GM12875 (cell line): Measurements from ENCODE around the gene SCYGR3.
"Not testable (repeated sequence)": the region's sequence is repeated elsewhere in the genome, so short reads cannot be mapped to it uniquely, and the experiment has no call there.

Experiments
- H3K4me3 ChIP-seq: one replicate; pipeline ENCODE4 v1.5.1; 2011; ENCODE audit warnings: low read depth, low read length, control low read depth
- CTCF ChIP-seq: IDR thresholded peaks from 2 replicates; pipeline ENCODE4 v1.5.1; 2011; ENCODE audit warnings: low read depth, mild to moderate bottlenecking, control low read depth, inconsistent platforms, low read length, moderate library complexity, borderline replicate concordance; ENCODE audit not compliant: insufficient read depth

SCYGR3 gene

GRCh38 chr2:227607941-227608340 lies 6.7 kb downstream of the SCYGR3 start:
- no peak for TF ChIP-seq CTCF
- H3K4me3 ChIP-seq = no peak overlapping the region

- no peak for TF ChIP-seq CTCF
- H3K4me3 ChIP-seq = no peak overlapping the region
Measured at GRCh38 chr2:227606476-227606875, 8.2 kb downstream of the SCYGR3 start.

- no peak overlapping the region for H3K4me3 ChIP-seq
- TF ChIP-seq CTCF = no peak
Measured at GRCh38 chr2:227602358-227602757, 12.3 kb downstream of the SCYGR3 start.

GRCh38 chr2:227598835-227599503 lies 15.7 kb downstream of the SCYGR3 start, which contains the start of gene SCYGR2:
Gene SCYGR2, plus strand, starts transcription at chr2:227598893. Its CDS starts 0 bp downstream, at chr2:227598893.
- not testable (repeated sequence) for H3K4me3 ChIP-seq

- H3K4me3 ChIP-seq = no peak overlapping the region
- no peak for TF ChIP-seq CTCF
Measured at GRCh38 chr2:227597998-227598397, 16.6 kb downstream of the SCYGR3 start.

DNA sequence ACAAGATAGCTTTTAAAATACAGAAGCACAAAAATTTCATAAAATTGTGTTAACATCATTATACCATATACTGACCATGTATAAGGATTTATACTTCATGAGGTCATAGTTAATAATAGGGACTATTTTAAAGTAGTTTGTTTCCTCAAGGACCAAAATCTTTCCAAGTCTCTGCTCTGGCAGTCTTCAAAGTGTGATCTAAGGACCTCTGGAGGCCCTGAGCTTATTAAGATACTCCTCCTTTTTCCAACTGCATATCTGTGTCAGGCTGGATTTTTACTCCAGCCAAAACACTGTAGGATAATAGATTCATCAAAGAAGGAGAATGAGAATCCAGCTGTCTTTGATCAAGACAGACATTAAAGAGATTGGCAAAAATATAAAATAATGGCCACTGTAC lies 17.6 kb downstream of the SCYGR3 start:
- H3K4me3 ChIP-seq = no peak overlapping the region
- TF ChIP-seq CTCF = no peak

GRCh38 chr2:227595797-227596196 lies 18.8 kb downstream of the SCYGR3 start:
- TF ChIP-seq CTCF = no peak
- no peak overlapping the region for H3K4me3 ChIP-seq
